ENCODE results near the gene TMEM272. TPM values are rescaled to one million over a fixed set of nuclear protein-coding genes. Genes with fewer than 3 reads are reported as not detected.

Gene TMEM272
- total RNA-seq, 1 experiment from 2014 or later: not detected

GRCh38 chr13:51780099-51780498, 64.9 kb downstream of the TMEM272 start:
- TF ChIP-seq CTCF (IDR thresholded peaks at IDR 0.05; ENCODE audit: unreplicated experiment): no peak
- H3K4me3 Mint-ChIP-seq (ENCODE audit: unreplicated experiment): no peak overlapping the region
- CTCF ChIA-PET: interaction anchor here (1.0 to 4.8 kb wide), 6 partner anchors 17 to 335 kb away, joined by 3 to 35 read pairs (median 4); no protein-coding TSS in a partner anchor

GRCh38 chr13:51778392-51778791, 66.6 kb downstream of the TMEM272 start:
- no TSS peak for BruUV-seq (replicated peaks)
- no peak for DNase-seq (ENCODE audit: unreplicated experiment)
- CTCF ChIA-PET: no interaction called here
- no peak overlapping the region for H3K27ac Mint-ChIP-seq (ENCODE audit: low read depth, unreplicated experiment)
- H3K27me3 Mint-ChIP-seq (ENCODE audit: insufficient read depth, unreplicated experiment): no peaks in the 10 kb centered on the region
- peaks cover 11% of the 10 kb centered on the region for H3K4me1 Mint-ChIP-seq (ENCODE audit: insufficient read depth, unreplicated experiment)
- no peaks in the 10 kb centered on the region for H3K9me3 Mint-ChIP-seq (ENCODE audit: unreplicated experiment)
- intact Hi-C loops (cut with micrococcal nuclease): no loop called here
- H3K36me3 Mint-ChIP-seq (ENCODE audit: insufficient read depth, unreplicated experiment): peaks cover 8% of the 10 kb centered on the region
- no peak overlapping the region for H3K4me3 Mint-ChIP-seq (ENCODE audit: unreplicated experiment)
- no peak for TF ChIP-seq CTCF (IDR thresholded peaks at IDR 0.05; ENCODE audit: unreplicated experiment)
- POLR2A ChIA-PET: interaction anchor here (0.8 kb wide), 1 partner anchor 21 kb away, joined by 4 read pairs; no protein-coding TSS in a partner anchor

More at GRCh38 chr13:51780099-51780498, 64.9 kb downstream of the TMEM272 start:
- no peaks in the 10 kb centered on the region for H3K27me3 Mint-ChIP-seq (ENCODE audit: insufficient read depth, unreplicated experiment)
- no peak for DNase-seq (ENCODE audit: unreplicated experiment)
- intact Hi-C loops (cut with micrococcal nuclease): loop anchor here (2.0 to 5.0 kb wide), 2 partner anchors 195 to 328 kb away; partner anchors contain the start of genes INTS6 and WDFY2
- POLR2A ChIA-PET: interaction anchor here (0.7 to 1.0 kb wide), 3 partner anchors 10 to 346 kb away, joined by 3 read pairs; no protein-coding TSS in a partner anchor
- BruUV-seq (replicated peaks): no TSS peak
- H3K27ac Mint-ChIP-seq (ENCODE audit: low read depth, unreplicated experiment): no peak overlapping the region
- H3K36me3 Mint-ChIP-seq (ENCODE audit: insufficient read depth, unreplicated experiment): peaks cover 8% of the 10 kb centered on the region
- H3K9me3 Mint-ChIP-seq (ENCODE audit: unreplicated experiment): no peaks in the 10 kb centered on the region
- peaks cover 11% of the 10 kb centered on the region for H3K4me1 Mint-ChIP-seq (ENCODE audit: insufficient read depth, unreplicated experiment)

- intact Hi-C loops (cut with micrococcal nuclease): no loop called here
- Mint-ChIP-seq H3K27me3 (ENCODE audit: insufficient read depth, unreplicated experiment) (no peaks in the 10 kb centered on the region), H3K4me1 (ENCODE audit: insufficient read depth, unreplicated experiment) (peaks cover 11% of the 10 kb centered on the region), H3K9me3 (ENCODE audit: unreplicated experiment) (no peaks in the 10 kb centered on the region), H3K27ac (ENCODE audit: low read depth, unreplicated experiment) (no peak overlapping the region), H3K36me3 (ENCODE audit: insufficient read depth, unreplicated experiment) (peaks cover 8% of the 10 kb centered on the region), H3K4me3 (ENCODE audit: unreplicated experiment) (no peak overlapping the region)
- no TSS peak for BruUV-seq (replicated peaks)
- CTCF ChIA-PET: no interaction called here
- no peak for DNase-seq (ENCODE audit: unreplicated experiment)
- TF ChIP-seq CTCF (IDR thresholded peaks at IDR 0.05; ENCODE audit: unreplicated experiment): no peak
- POLR2A ChIA-PET: interaction anchor here (0.8 kb wide), 1 partner anchor 20 kb away, joined by 4 read pairs; no protein-coding TSS in a partner anchor
Observed at GRCh38 chr13:51777921-51778320, 67.1 kb downstream of the TMEM272 start.

GRCh38 chr13:51776179-51776578, 68.8 kb downstream of the TMEM272 start:
- Mint-ChIP-seq H3K4me1 (ENCODE audit: insufficient read depth, unreplicated experiment) (peaks cover 10% of the 10 kb centered on the region), H3K4me3 (ENCODE audit: unreplicated experiment) (no peak overlapping the region), H3K27ac (ENCODE audit: low read depth, unreplicated experiment) (no peak overlapping the region), H3K36me3 (ENCODE audit: insufficient read depth, unreplicated experiment) (peaks cover 22% of the 10 kb centered on the region), H3K9me3 (ENCODE audit: unreplicated experiment) (no peaks in the 10 kb centered on the region), H3K27me3 (ENCODE audit: insufficient read depth, unreplicated experiment) (no peaks in the 10 kb centered on the region)
- TF ChIP-seq CTCF (IDR thresholded peaks at IDR 0.05; ENCODE audit: unreplicated experiment): no peak
- no TSS peak for BruUV-seq (replicated peaks)
- intact Hi-C loops (cut with micrococcal nuclease): no loop called here
- no peak for DNase-seq (ENCODE audit: unreplicated experiment)
- POLR2A ChIA-PET: no interaction called here
- CTCF ChIA-PET: no interaction called here
